SK-N-SH treated with all-trans-retinoic acid at 6 μM for 48 hours (cell line): Measurements from ENCODE around the gene BCL3.

Experiments
- ATAC-seq: fragments of 200-7000 bp; cut with Tn5 transposase; 3 replicates; pipeline ENCODE4 v1.9.1; 2020; ENCODE audit warnings: mild to moderate bottlenecking, moderate library complexity
- ARNTL ChIP-seq: fragments of 450-650 bp; formaldehyde crosslinking; IDR thresholded peaks from 2 replicates; pipeline ENCODE4 v1.5.0; 2020; ENCODE audit warnings: low read depth, mild to moderate bottlenecking, moderate library complexity, borderline replicate concordance
- CSDC2 ChIP-seq: fragments of 250-450 bp; sonication (Bioruptor Pico); IDR thresholded peaks from 2 replicates; pipeline ENCODE4 v1.5.0; 2020; ENCODE audit warnings: mild to moderate bottlenecking, moderate library complexity
- ESRRG ChIP-seq: fragments of 250-450 bp; sonication (Bioruptor Pico); IDR thresholded peaks from 2 replicates; pipeline ENCODE4 v1.6.1; 2021; ENCODE audit warnings: mild to moderate bottlenecking
- GLIS3 ChIP-seq: fragments of 250-450 bp; sonication (Bioruptor Pico); IDR thresholded peaks from 2 replicates; pipeline ENCODE4 v1.5.0; 2020; ENCODE audit warnings: mild to moderate bottlenecking, moderate library complexity
- ISL1 ChIP-seq: fragments of 250-450 bp; sonication (Bioruptor Pico); IDR thresholded peaks from 2 replicates; pipeline ENCODE4 v2.1.2; 2022; ENCODE audit warnings: mild to moderate bottlenecking, moderate library complexity
- PPARA ChIP-seq: fragments of 250-450 bp; sonication (Bioruptor Pico); IDR thresholded peaks from 2 replicates; pipeline ENCODE4 v1.5.0; 2020; ENCODE audit warnings: mild to moderate bottlenecking, borderline replicate concordance
- RARB ChIP-seq: fragments of 250-450 bp; sonication (Bioruptor Pico); IDR thresholded peaks from 2 replicates; pipeline ENCODE4 v1.8.0; 2021; ENCODE audit warnings: mild to moderate bottlenecking, moderate library complexity
- SNAI2 ChIP-seq: fragments of 250-450 bp; sonication (Bioruptor Pico); IDR thresholded peaks from 2 replicates; pipeline ENCODE4 v1.5.0; 2020; ENCODE audit warnings: mild to moderate bottlenecking, moderate library complexity
- TCF4 ChIP-seq: fragments of 250-450 bp; sonication (Bioruptor Pico); IDR thresholded peaks from 2 replicates; pipeline ENCODE4 v1.8.0; 2021; ENCODE audit warnings: mild to moderate bottlenecking, moderate library complexity, borderline replicate concordance
- TOX ChIP-seq: fragments of 250-450 bp; sonication (Bioruptor Pico); IDR thresholded peaks from 2 replicates; pipeline ENCODE4 v1.8.0; 2021; ENCODE audit warnings: mild to moderate bottlenecking, moderate library complexity, borderline replicate concordance
- ZC3H10 ChIP-seq: fragments of 250-450 bp; sonication (Bioruptor Pico); IDR thresholded peaks from 2 replicates; pipeline ENCODE4 v1.5.1; 2021; ENCODE audit warnings: mild to moderate bottlenecking, moderate library complexity
- ZFP3 ChIP-seq: fragments of 250-450 bp; sonication (Bioruptor Pico); IDR thresholded peaks from 2 replicates; pipeline ENCODE4 v1.5.0; 2020; ENCODE audit warnings: mild to moderate bottlenecking, moderate library complexity
- ZNF565 ChIP-seq: fragments of 450-650 bp; formaldehyde crosslinking; conservative IDR thresholded peaks from 2 replicates; pipeline ENCODE4 v1.5.0; 2020; ENCODE audit warnings: low read depth, mild to moderate bottlenecking, moderate library complexity
- TF ChIP-seq, protein P1 (sequence below): fragments of 250-450 bp; sonication (Bioruptor Pico); IDR thresholded peaks from 2 replicates; pipeline ENCODE4 v1.5.1; 2020; ENCODE audit warnings: low read depth, mild to moderate bottlenecking, moderate library complexity
- TF ChIP-seq, protein P2 (sequence below): fragments of 250-450 bp; sonication (Bioruptor Pico); IDR thresholded peaks from 2 replicates; pipeline ENCODE4 v1.8.0; 2020; ENCODE audit warnings: mild to moderate bottlenecking, moderate library complexity, borderline replicate concordance
- TF ChIP-seq, protein P3 (sequence below): fragments of 250-450 bp; sonication (Bioruptor Pico); IDR thresholded peaks from 2 replicates; pipeline ENCODE4 v1.8.0; 2021; ENCODE audit warnings: low read depth, mild to moderate bottlenecking, moderate library complexity, borderline replicate concordance
- TF ChIP-seq, protein P4 (sequence below): fragments of 250-450 bp; sonication (Bioruptor Pico); IDR thresholded peaks from 2 replicates; pipeline ENCODE4 v1.5.1; 2021; ENCODE audit warnings: mild to moderate bottlenecking, moderate library complexity

The BCL3 gene

DNA sequence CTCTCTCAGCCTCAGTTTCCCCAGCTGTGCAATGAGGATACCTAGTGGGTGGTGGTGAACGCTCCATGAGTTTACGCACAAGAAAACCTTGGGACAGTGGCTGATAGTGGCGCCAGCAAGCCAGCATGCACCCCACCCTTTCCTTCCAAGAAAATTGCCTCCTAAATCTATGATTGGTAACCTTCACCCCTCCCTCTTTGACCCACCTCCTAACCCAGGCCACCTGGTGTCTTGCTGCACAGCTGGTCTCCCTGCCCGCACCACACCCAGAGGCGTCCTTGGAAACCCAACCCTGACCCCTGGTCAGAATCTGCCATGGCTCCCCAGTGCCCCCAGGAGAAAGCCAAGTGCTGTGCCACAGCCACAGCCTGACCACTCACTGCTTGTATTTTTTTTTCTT, 22.8 kb upstream of the BCL3 start:
- no peak for ATAC-seq
- TF ChIP-seq, protein P1, sequence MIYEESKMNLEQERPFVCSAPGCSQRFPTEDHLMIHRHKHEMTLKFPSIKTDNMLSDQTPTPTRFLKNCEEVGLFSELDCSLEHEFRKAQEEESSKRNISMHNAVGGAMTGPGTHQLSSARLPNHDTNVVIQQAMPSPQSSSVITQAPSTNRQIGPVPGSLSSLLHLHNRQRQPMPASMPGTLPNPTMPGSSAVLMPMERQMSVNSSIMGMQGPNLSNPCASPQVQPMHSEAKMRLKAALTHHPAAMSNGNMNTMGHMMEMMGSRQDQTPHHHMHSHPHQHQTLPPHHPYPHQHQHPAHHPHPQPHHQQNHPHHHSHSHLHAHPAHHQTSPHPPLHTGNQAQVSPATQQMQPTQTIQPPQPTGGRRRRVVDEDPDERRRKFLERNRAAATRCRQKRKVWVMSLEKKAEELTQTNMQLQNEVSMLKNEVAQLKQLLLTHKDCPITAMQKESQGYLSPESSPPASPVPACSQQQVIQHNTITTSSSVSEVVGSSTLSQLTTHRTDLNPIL (CRISPR knock-in tag) = no peak
- TF ChIP-seq, protein P2, sequence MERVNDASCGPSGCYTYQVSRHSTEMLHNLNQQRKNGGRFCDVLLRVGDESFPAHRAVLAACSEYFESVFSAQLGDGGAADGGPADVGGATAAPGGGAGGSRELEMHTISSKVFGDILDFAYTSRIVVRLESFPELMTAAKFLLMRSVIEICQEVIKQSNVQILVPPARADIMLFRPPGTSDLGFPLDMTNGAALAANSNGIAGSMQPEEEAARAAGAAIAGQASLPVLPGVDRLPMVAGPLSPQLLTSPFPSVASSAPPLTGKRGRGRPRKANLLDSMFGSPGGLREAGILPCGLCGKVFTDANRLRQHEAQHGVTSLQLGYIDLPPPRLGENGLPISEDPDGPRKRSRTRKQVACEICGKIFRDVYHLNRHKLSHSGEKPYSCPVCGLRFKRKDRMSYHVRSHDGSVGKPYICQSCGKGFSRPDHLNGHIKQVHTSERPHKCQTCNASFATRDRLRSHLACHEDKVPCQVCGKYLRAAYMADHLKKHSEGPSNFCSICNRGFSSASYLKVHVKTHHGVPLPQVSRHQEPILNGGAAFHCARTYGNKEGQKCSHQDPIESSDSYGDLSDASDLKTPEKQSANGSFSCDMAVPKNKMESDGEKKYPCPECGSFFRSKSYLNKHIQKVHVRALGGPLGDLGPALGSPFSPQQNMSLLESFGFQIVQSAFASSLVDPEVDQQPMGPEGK (CRISPR knock-in tag) = no peak
- no peak for TF ChIP-seq TCF4 (CRISPR knock-in tag)
- no peak for TF ChIP-seq ARNTL (CRISPR knock-in tag)
- TF ChIP-seq TOX (CRISPR knock-in tag) = no peak
- no peak for TF ChIP-seq CSDC2
- TF ChIP-seq, protein P3, sequence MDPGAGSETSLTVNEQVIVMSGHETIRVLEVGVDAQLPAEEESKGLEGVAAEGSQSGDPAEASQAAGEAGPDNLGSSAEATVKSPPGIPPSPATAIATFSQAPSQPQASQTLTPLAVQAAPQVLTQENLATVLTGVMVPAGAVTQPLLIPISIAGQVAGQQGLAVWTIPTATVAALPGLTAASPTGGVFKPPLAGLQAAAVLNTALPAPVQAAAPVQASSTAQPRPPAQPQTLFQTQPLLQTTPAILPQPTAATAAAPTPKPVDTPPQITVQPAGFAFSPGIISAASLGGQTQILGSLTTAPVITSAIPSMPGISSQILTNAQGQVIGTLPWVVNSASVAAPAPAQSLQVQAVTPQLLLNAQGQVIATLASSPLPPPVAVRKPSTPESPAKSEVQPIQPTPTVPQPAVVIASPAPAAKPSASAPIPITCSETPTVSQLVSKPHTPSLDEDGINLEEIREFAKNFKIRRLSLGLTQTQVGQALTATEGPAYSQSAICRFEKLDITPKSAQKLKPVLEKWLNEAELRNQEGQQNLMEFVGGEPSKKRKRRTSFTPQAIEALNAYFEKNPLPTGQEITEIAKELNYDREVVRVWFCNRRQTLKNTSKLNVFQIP (CRISPR knock-in tag) = no peak
- TF ChIP-seq GLIS3 (CRISPR knock-in tag) = no peak
- TF ChIP-seq ZC3H10 (CRISPR knock-in tag) = no peak
- TF ChIP-seq ESRRG (CRISPR knock-in tag) = no peak
- TF ChIP-seq ZNF565 (CRISPR knock-in tag) = no peak
- TF ChIP-seq PPARA (CRISPR knock-in tag) = no peak
- TF ChIP-seq SNAI2 (CRISPR knock-in tag) = no peak
- TF ChIP-seq ZFP3 (CRISPR knock-in tag) = no peak

DNA sequence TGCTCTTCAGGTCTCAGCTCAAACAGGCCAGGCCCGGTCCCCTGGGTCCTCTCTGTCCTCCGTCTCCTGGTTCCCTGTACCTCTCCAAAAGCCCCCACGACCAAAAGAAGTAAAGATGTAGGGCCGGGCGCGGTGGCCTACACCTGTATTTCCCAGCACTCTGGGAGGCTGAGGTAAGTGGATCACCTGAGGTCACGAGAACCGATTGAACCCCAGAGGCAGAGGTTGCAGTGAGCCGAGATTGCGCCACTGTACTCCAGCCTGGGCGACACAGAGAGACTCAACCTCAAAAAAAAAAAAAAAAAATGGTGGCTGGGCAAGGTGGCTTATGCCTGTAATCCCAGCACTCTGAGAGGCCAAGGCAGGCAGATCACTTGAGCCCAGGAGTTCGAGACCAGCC, 22.0 kb upstream of the BCL3 start:
- ATAC-seq = no peak
- TF ChIP-seq SNAI2 (CRISPR knock-in tag) (no peak), ESRRG (CRISPR knock-in tag) (no peak), RARB (CRISPR knock-in tag) (no peak), ISL1 (CRISPR knock-in tag) (no peak)
- TF ChIP-seq, protein P4, sequence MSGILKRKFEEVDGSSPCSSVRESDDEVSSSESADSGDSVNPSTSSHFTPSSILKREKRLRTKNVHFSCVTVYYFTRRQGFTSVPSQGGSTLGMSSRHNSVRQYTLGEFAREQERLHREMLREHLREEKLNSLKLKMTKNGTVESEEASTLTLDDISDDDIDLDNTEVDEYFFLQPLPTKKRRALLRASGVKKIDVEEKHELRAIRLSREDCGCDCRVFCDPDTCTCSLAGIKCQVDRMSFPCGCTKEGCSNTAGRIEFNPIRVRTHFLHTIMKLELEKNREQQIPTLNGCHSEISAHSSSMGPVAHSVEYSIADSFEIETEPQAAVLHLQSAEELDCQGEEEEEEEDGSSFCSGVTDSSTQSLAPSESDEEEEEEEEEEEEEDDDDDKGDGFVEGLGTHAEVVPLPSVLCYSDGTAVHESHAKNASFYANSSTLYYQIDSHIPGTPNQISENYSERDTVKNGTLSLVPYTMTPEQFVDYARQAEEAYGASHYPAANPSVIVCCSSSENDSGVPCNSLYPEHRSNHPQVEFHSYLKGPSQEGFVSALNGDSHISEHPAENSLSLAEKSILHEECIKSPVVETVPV (CRISPR knock-in tag) = no peak
- TF ChIP-seq, protein P1 (CRISPR knock-in tag) = no peak
- TF ChIP-seq, protein P2 (CRISPR knock-in tag) = no peak

DNA sequence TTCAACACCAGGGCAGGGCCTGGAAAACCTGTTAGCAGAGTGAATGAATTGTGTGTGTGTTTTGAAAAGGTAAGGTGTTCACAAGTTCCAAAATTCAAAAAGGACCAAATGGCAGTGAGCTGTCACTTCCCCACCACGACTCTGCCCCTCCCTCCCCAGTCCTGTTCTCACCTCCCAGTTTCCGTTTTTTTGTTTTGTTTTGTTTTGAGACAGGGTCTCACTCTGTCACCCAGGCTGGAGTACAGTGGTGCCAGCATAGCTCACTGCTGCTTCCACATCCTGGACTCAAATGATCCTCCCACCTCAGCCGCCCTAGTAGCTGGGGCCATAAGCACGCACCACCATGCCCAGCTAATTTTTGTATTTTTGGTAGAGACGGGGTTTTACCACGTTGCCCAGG, 20.3 kb upstream of the BCL3 start:
- no peak for ATAC-seq
- TF ChIP-seq CSDC2 (no peak), TCF4 (CRISPR knock-in tag) (no peak), TOX (CRISPR knock-in tag) (no peak), GLIS3 (CRISPR knock-in tag) (no peak), ARNTL (CRISPR knock-in tag) (no peak), ESRRG (CRISPR knock-in tag) (no peak)
- TF ChIP-seq, protein P4 (CRISPR knock-in tag) = no peak
